Femur (tissue), 1 donor: Measurements from ENCODE around the gene ZFAND5.

ENCODE experiments used
- DNase-seq: peaks from one replicate; pipeline ENCODE4 v3.0.0-alpha.2; 2017

The ZFAND5 gene

GRCh38 chr9:72362118-72362531 is 2.9 kb downstream of the ZFAND5 start:
- DNase-seq = no peak

- DNase-seq = no peak
Observed at GRCh38 chr9:72361217-72361616, 3.8 kb downstream of the ZFAND5 start.

- DNase-seq = no peak
Observed at GRCh38 chr9:72360324-72360723, 4.7 kb downstream of the ZFAND5 start.

- DNase-seq = peak; percentile 44
Observed at GRCh38 chr9:72356041-72356582, 8.9 kb downstream of the ZFAND5 start.

GRCh38 chr9:72355153-72355552 is 9.9 kb downstream of the ZFAND5 start:
- DNase-seq = no peak

- no peak for DNase-seq
Observed at GRCh38 chr9:72354704-72355103, 10.3 kb downstream of the ZFAND5 start.

GRCh38 chr9:72353455-72354116 is 11.4 kb downstream of the ZFAND5 start:
- DNase-seq = no peak

- no peak for DNase-seq
Observed at GRCh38 chr9:72352911-72353388, 12.1 kb downstream of the ZFAND5 start.

- DNase-seq = no peak
Observed at GRCh38 chr9:72351538-72352453, 13.2 kb downstream of the ZFAND5 start.

- no peak for DNase-seq
Observed at GRCh38 chr9:72349911-72350310, 15.1 kb downstream of the ZFAND5 start.

GRCh38 chr9:72349240-72349639 is 15.8 kb downstream of the ZFAND5 start:
- no peak for DNase-seq

- DNase-seq = no peak
Observed at GRCh38 chr9:72346333-72346732, 18.7 kb downstream of the ZFAND5 start.

- no peak for DNase-seq
Observed at GRCh38 chr9:72338631-72339030, 26.4 kb downstream of the ZFAND5 start.

GRCh38 chr9:72337286-72337685 is 27.7 kb downstream of the ZFAND5 start:
- DNase-seq = no peak

GRCh38 chr9:72334658-72335337 is 30.2 kb downstream of the ZFAND5 start:
- no peak for DNase-seq

- no peak for DNase-seq
Observed at GRCh38 chr9:72333709-72334108, 31.3 kb downstream of the ZFAND5 start.

GRCh38 chr9:72333197-72333596 is 31.8 kb downstream of the ZFAND5 start:
- no peak for DNase-seq

GRCh38 chr9:72332351-72332750 is 32.7 kb downstream of the ZFAND5 start:
- DNase-seq = no peak

GRCh38 chr9:72327631-72328030 is 37.4 kb downstream of the ZFAND5 start:
- no peak for DNase-seq

GRCh38 chr9:72326641-72327040 is 38.4 kb downstream of the ZFAND5 start:
- DNase-seq = no peak

- no peak for DNase-seq
Observed at GRCh38 chr9:72324974-72325373, 40.0 kb downstream of the ZFAND5 start.

- DNase-seq = no peak
Observed at GRCh38 chr9:72322678-72323077, 42.3 kb downstream of the ZFAND5 start.

- no peak for DNase-seq
Observed at GRCh38 chr9:72322259-72322658, 42.7 kb downstream of the ZFAND5 start.
